Astrocyte (in vitro differentiated cells and primary cell): Measurements from ENCODE around the gene PARN. TPM values are rescaled to one million over a fixed set of nuclear protein-coding genes. Genes with fewer than 3 reads are reported as not detected.
"Not testable (repeated sequence)": the region's sequence is repeated elsewhere in the genome, so short reads cannot be mapped to it uniquely, and the experiment has no call there.

ENCODE experiments used
- DNase-seq: peaks from one replicate; pipeline ENCODE4 v3.0.0-alpha.2; 2010; ENCODE audit warnings: low read depth
- FAIRE-seq: peaks from 2 replicates; lab custom pipeline; 2011; peaks lifted over from hg19 to GRCh38; lab: Jason Lieb, UNC
- H2AFZ ChIP-seq: 2 replicates; pipeline ENCODE4 v1.6.0; 2012; ENCODE audit warnings: low read depth, low read length, inconsistent platforms
- H3K27ac ChIP-seq: 2 replicates; pipeline ENCODE4 v1.5.1; 2011; ENCODE audit warnings: low read depth, low read length, inconsistent platforms
- H3K27me3 ChIP-seq: 2 replicates; pipeline ENCODE4 v1.6.0; 2011; ENCODE audit warnings: low read length, inconsistent platforms; ENCODE audit not compliant: insufficient read depth
- H3K36me3 ChIP-seq: 2 replicates; pipeline ENCODE4 v1.5.1; 2011; ENCODE audit warnings: low read length, inconsistent platforms; ENCODE audit not compliant: insufficient read depth
- H3K4me1 ChIP-seq: 2 replicates; pipeline ENCODE4 v1.5.1; 2011; ENCODE audit warnings: low read length, inconsistent platforms; ENCODE audit not compliant: insufficient read depth
- H3K4me2 ChIP-seq: 2 replicates; pipeline ENCODE4 v1.6.0; 2012; ENCODE audit warnings: low read length, inconsistent platforms
- H3K4me3 ChIP-seq: 2 replicates; pipeline ENCODE4 v1.5.1; 2011; ENCODE audit warnings: low read depth, mild to moderate bottlenecking, low read length, inconsistent platforms; ENCODE audit not compliant: insufficient read depth
- H3K79me2 ChIP-seq: 2 replicates; pipeline ENCODE4 v1.6.0; 2012; ENCODE audit warnings: mild to moderate bottlenecking, low read length, inconsistent platforms; ENCODE audit not compliant: insufficient read depth
- H3K9ac ChIP-seq: 2 replicates; pipeline ENCODE4 v1.6.0; 2012; ENCODE audit warnings: mild to moderate bottlenecking, low read length, inconsistent platforms
- H3K9me3 ChIP-seq: 2 replicates; pipeline ENCODE4 v1.5.1; 2012; ENCODE audit warnings: low read depth, mild to moderate bottlenecking, low read length, inconsistent platforms; ENCODE audit not compliant: insufficient read depth
- H4K20me1 ChIP-seq: 2 replicates; pipeline ENCODE4 v1.6.0; 2012; ENCODE audit warnings: low read length, inconsistent platforms; ENCODE audit not compliant: insufficient read depth
- H3K27ac Mint-ChIP-seq: one replicate; pipeline ENCODE4 v1.8.0; 2021; ENCODE audit warnings: mild to moderate bottlenecking, mixed read lengths; ENCODE audit not compliant: unreplicated experiment
- H3K27me3 Mint-ChIP-seq: one replicate; pipeline ENCODE4 v1.8.0; 2021; ENCODE audit warnings: low read depth, mixed read lengths; ENCODE audit not compliant: unreplicated experiment
- H3K36me3 Mint-ChIP-seq: one replicate; pipeline ENCODE4 v1.8.0; 2021; ENCODE audit warnings: low read depth, mixed read lengths; ENCODE audit not compliant: unreplicated experiment
- H3K4me1 Mint-ChIP-seq: one replicate; pipeline ENCODE4 v1.8.0; 2021; ENCODE audit warnings: low read depth, mixed read lengths; ENCODE audit not compliant: unreplicated experiment
- H3K4me3 Mint-ChIP-seq: one replicate; pipeline ENCODE4 v1.8.0; 2021; ENCODE audit warnings: mild to moderate bottlenecking, moderate library complexity, mixed read lengths; ENCODE audit not compliant: unreplicated experiment
- H3K9me3 Mint-ChIP-seq: one replicate; pipeline ENCODE4 v1.8.0; 2021; ENCODE audit warnings: mild to moderate bottlenecking, mixed read lengths; ENCODE audit not compliant: unreplicated experiment
- CTCF ChIP-seq: IDR thresholded peaks from 2 replicates; pipeline ENCODE4 v1.5.1; 2011; ENCODE audit warnings: low read depth, mild to moderate bottlenecking, inconsistent platforms, low read length, moderate library complexity; ENCODE audit not compliant: insufficient read depth
- EZH2 ChIP-seq: IDR thresholded peaks from 2 replicates; pipeline ENCODE4 v1.6.1; 2012; ENCODE audit warnings: mild to moderate bottlenecking, low read length, inconsistent platforms; ENCODE audit not compliant: insufficient read depth
- total RNA-seq: library from RNA; stranded (reverse); gene quantifications from 2 replicates; pipeline ENCODE4 v1.2.1, GENCODE V29; 2021

Gene PARN
- total RNA-seq, 1 donor from 2014 or later, result 26.1 TPM

- not testable (repeated sequence) for H3K36me3 Mint-ChIP-seq, H3K4me2 ChIP-seq, H3K9me3 ChIP-seq, H3K4me3 Mint-ChIP-seq, H3K27ac ChIP-seq, H3K9me3 Mint-ChIP-seq, H3K9ac ChIP-seq, H3K36me3 ChIP-seq, H3K27me3 Mint-ChIP-seq, H3K79me2 ChIP-seq, H3K4me3 ChIP-seq, FAIRE-seq, H4K20me1 ChIP-seq, H3K27me3 ChIP-seq, DNase-seq
- Histone ChIP-seq H2AFZ (peak overlapping the region; percentile 18), H3K4me1 (peaks cover 21% of the 10 kb centered on the region)
- Mint-ChIP-seq H3K27ac (peak overlapping the region; percentile 97), H3K4me1 (peaks cover 23% of the 10 kb centered on the region)
Observed at GRCh38 chr16:14400978-14401710, 228.9 kb downstream of the PARN start.

- no peaks in the 10 kb centered on the region for H3K27me3 ChIP-seq
- DNase-seq, result no peak
- H3K4me2 ChIP-seq, result peak overlapping the region; percentile 80
- Mint-ChIP-seq H3K4me1 (peaks cover 27% of the 10 kb centered on the region), H3K36me3 (peaks cover 6% of the 10 kb centered on the region), H3K27me3 (no peaks in the 10 kb centered on the region), H3K4me3 (peak overlapping the region; percentile 54), H3K9me3 (no peaks in the 10 kb centered on the region), H3K27ac (peak overlapping the region; percentile 97)
- H3K4me3 ChIP-seq, result no peak overlapping the region
- no peaks in the 10 kb centered on the region for H3K36me3 ChIP-seq
- H3K79me2 ChIP-seq, result no peaks in the 10 kb centered on the region
- peak overlapping the region; percentile 80 for H3K9ac ChIP-seq
- no peak for TF ChIP-seq EZH2
- H3K9me3 ChIP-seq, result no peaks in the 10 kb centered on the region
- H4K20me1 ChIP-seq, result no peaks in the 10 kb centered on the region
- peak overlapping the region; percentile 1 for H2AFZ ChIP-seq
- H3K4me1 ChIP-seq, result peaks cover 21% of the 10 kb centered on the region
- peak overlapping the region; percentile 92 for H3K27ac ChIP-seq
- FAIRE-seq, result no peak
Observed at GRCh38 chr16:14400285-14400977, 229.6 kb downstream of the PARN start.

- Histone ChIP-seq H3K4me1 (peaks cover 21% of the 10 kb centered on the region), H3K9me3 (no peaks in the 10 kb centered on the region), H3K36me3 (no peaks in the 10 kb centered on the region), H3K27me3 (no peaks in the 10 kb centered on the region), H3K4me3 (no peak overlapping the region), H2AFZ (peak overlapping the region; percentile 66), H3K9ac (peak overlapping the region; percentile 80), H3K4me2 (peak overlapping the region; percentile 80), H3K27ac (peak overlapping the region; percentile 92), H4K20me1 (no peaks in the 10 kb centered on the region), H3K79me2 (no peaks in the 10 kb centered on the region)
- TF ChIP-seq CTCF (no peak), EZH2 (no peak)
- Mint-ChIP-seq H3K4me3 (peak overlapping the region; percentile 57), H3K36me3 (peaks cover 6% of the 10 kb centered on the region), H3K9me3 (no peaks in the 10 kb centered on the region), H3K4me1 (peaks cover 27% of the 10 kb centered on the region), H3K27ac (peak overlapping the region; percentile 97), H3K27me3 (no peaks in the 10 kb centered on the region)
- no peak for FAIRE-seq
- DNase-seq, result peak; percentile 78
Observed at GRCh38 chr16:14399378-14400284, 230.4 kb downstream of the PARN start.
